ENCODE measurements around the gene ARHGAP32.

Gene ARHGAP32

DNA sequence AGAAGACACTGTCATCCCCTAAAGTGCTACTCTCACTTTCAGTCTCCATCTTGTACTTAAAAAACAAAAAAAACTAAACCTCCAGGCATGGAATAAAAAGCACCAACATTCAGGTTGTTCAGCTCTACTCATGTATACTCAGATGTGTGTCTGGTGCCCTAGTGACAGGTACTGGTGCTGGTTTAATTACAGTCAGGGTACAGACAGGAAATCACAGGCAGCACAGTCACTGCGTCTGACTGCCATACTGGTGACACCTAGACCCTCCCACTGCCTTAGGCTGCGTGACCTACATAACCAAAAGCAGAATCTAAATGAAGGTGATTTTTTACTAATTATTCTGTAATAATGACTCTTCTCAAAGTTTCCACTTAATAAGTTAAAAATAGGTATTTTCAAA lies at the start of gene ARHGAP32:
Gene ARHGAP32, minus strand, starts transcription at position 176 of the 400 bp plus-strand sequence. Its CDS starts 127 bp downstream, at position 49.
- no peak within 1 kb of the TSS for H3K27ac ChIP-seq
- DNase-seq (ENCODE audit: low spot score), result no peak
- TF ChIP-seq, protein P1, sequence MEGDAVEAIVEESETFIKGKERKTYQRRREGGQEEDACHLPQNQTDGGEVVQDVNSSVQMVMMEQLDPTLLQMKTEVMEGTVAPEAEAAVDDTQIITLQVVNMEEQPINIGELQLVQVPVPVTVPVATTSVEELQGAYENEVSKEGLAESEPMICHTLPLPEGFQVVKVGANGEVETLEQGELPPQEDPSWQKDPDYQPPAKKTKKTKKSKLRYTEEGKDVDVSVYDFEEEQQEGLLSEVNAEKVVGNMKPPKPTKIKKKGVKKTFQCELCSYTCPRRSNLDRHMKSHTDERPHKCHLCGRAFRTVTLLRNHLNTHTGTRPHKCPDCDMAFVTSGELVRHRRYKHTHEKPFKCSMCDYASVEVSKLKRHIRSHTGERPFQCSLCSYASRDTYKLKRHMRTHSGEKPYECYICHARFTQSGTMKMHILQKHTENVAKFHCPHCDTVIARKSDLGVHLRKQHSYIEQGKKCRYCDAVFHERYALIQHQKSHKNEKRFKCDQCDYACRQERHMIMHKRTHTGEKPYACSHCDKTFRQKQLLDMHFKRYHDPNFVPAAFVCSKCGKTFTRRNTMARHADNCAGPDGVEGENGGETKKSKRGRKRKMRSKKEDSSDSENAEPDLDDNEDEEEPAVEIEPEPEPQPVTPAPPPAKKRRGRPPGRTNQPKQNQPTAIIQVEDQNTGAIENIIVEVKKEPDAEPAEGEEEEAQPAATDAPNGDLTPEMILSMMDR (IDR thresholded peaks at IDR 0.05), result no peak
- no peak within 1 kb of the TSS for H3K4me3 ChIP-seq

DNA sequence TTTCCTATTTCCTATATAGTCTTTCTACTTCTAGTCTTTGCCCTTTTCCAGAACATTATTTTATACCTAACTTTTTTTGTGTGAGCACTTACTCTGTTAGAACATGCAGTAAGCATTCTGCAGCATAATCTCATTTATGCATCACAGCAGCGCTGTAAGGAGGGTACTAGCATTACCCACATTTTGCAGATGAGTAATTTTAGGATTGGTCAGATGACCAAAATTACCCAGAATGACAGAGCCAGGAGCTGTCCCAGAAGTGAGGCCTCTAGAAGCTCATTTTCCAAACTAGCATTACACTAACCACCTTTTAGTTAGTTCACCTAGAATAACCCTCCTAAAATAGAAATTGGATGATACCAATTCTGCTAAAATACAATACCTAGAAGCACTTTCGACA lies 47.1 kb upstream of the ARHGAP32 start:
- TF ChIP-seq, protein P1 (IDR thresholded peaks at IDR 0.05), result no peak
- Histone ChIP-seq H3K4me3 (no peak overlapping the region), H3K27ac (no peak overlapping the region)
- no peak for DNase-seq (ENCODE audit: low spot score)

DNA sequence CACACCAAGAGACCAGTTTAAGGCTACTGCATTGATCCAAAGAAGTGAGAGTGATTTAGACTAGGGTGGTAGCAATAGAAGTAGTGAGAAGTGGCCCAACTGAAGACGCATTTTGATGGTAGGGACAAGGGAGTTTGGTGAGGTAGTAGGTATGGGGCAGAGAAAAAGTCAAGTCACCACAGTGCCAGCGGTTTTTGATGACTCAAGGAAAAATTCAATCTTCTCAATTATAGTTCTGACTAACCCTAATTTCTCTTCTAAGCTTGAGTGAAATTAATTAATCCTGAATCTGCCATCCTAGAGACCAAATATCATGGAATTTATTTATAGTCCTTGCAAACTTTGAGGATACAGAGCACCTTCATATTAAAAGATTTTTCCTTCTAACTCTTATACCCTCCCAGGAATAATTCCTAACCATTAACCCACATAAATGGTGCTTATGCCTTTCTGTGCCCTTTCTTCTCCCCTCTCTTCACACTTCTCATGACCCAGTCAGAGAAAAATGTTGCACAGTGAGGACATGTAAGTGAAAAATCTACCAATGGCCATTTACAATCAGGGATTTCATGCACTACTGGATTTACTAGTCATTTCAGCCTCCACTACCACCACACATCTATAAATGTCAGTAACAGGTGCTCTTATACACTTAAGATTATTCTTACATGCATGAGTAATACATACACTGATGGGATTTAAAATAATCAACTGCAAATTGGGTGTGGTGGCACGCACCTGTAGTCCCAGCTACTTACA lies 45.9 kb upstream of the ARHGAP32 start:
- TF ChIP-seq, protein P1 (IDR thresholded peaks at IDR 0.05), result no peak
- no peak overlapping the region for H3K27ac ChIP-seq
- no peak overlapping the region for H3K4me3 ChIP-seq
- DNase-seq (ENCODE audit: low spot score), result no peak

DNA sequence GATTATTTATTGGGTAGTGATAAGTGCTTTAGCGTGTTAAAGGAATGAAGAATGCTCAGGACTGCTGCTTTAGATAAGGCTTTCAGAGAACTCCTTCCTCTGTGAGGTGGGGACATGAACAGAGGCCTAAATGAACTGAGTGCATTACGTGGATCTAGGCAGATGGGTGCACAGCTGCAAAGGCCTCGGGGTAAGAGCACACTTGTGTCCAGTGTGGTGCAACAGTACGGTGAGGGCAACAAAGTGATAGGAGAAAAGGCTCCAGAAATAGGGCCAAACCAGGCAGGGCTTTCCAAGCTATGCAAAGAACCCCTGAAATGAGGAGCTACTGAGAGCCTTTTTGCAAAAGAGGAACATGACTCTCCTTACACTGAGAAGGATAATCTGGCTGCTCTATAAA lies 45.3 kb upstream of the ARHGAP32 start:
- Histone ChIP-seq H3K27ac (no peak overlapping the region), H3K4me3 (no peak overlapping the region)
- TF ChIP-seq, protein P1 (IDR thresholded peaks at IDR 0.05), result no peak
- no peak for DNase-seq (ENCODE audit: low spot score)

DNA sequence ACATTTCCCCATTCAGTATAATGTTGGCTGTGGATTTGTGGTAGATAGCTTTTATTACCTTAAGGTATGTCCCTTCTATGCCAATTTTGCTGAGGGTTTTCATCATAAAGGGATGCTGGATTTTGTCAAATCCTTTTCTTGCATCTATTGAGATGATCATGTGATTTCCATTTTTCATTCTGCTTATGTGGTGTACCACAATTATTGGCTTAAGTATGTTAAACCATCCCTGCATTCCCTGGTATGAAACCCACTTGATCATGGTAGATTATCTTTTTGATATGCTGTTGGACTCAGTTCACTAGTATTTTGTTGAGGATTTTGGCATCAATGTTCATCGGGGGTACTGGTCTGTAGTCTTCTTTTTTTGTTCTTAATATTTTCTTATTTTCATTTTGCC lies 44.7 kb upstream of the ARHGAP32 start:
- TF ChIP-seq, protein P1 (IDR thresholded peaks at IDR 0.05), result no peak
- no peak overlapping the region for H3K27ac ChIP-seq
- no peak overlapping the region for H3K4me3 ChIP-seq
- DNase-seq (ENCODE audit: low spot score), result no peak

DNA sequence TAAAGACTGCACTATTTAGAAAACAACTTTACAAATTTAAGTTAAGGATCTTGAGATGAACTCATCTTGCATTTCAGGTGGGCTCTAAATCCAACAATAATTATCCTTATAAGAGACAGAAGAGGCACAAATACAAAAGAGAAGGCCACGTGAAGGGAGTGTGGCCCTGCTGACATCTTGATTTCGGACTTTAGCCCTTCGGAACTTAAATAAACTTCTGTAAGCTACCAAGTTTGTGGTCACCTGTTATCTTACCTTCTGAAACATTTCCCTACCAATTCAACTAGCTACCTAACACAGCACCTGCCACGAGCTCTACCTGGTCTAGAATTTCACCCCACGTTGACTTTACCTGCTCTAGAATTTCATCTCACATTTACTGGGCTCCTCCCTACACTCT lies 42.9 kb upstream of the ARHGAP32 start:
- DNase-seq (ENCODE audit: low spot score), result no peak
- TF ChIP-seq, protein P1 (IDR thresholded peaks at IDR 0.05), result no peak

DNA sequence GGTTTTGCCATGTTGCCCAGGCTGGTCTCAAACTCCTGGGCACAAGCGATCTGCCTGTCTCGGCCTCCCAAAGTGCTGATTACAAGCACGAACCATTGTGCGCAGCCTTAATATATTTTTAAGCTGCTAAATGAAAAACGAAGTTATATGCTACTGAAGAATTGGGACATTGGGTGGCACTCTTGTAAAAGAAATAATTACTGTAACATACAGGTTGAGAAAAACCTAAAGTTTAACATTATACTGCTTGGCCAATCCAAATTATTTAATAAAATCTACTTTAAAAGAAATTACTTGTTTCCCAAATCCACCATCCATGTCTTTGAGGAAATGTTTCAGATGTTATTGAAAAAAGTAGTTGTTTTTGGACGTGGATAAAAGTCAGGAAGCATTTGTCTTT lies 37.9 kb upstream of the ARHGAP32 start:
- Histone ChIP-seq H3K4me3 (no peak overlapping the region), H3K27ac (no peak overlapping the region)
- TF ChIP-seq, protein P1 (IDR thresholded peaks at IDR 0.05), result no peak
- DNase-seq (ENCODE audit: low spot score), result no peak

More for the DNA sequence above, 42.9 kb upstream of the ARHGAP32 start:
- Histone ChIP-seq H3K4me3 (no peak overlapping the region), H3K27ac (no peak overlapping the region)

All from coronary artery (tissue), 2 donors.